OCI-LY3 (cell line): ENCODE data around the gene RAB37.

ENCODE experiments used
- H2AFZ ChIP-seq: fragments of 200-600, 300-600 bp; shearing (Covaris generic); 2 replicates; pipeline ENCODE4 v1.6.0; 2014; ENCODE audit warnings: antibody characterized with exemption, low read depth, low read length
- H3K27ac ChIP-seq: fragments of 200-600, 300-600 bp; sonication (generic); 2 replicates; pipeline ENCODE4 v1.5.1; 2014; ENCODE audit warnings: mild to moderate bottlenecking, low read length, moderate library complexity, mixed read lengths
- H3K27me3 ChIP-seq: fragments of 200-600, 300-600 bp; sonication (generic); 2 replicates; pipeline ENCODE4 v1.6.1; 2014; ENCODE audit warnings: low read depth, low read length, mixed read lengths
- H3K36me3 ChIP-seq: fragments of 200-600, 300-600 bp; sonication (generic); replicated peaks from 2 replicates; pipeline ENCODE3; 2014; ENCODE audit warnings: low read depth, low read length, mixed read lengths
- H3K4me1 ChIP-seq: fragments of 300-600, 200-600 bp; sonication (generic); 2 replicates; pipeline ENCODE4 v1.6.1; 2014; ENCODE audit warnings: low read length, mixed read lengths
- H3K4me2 ChIP-seq: fragments of 200-600, 300-600 bp; sonication (generic); 2 replicates; pipeline ENCODE4 v1.6.1; 2014; ENCODE audit warnings: low read length, mixed read lengths
- H3K4me3 ChIP-seq: fragments of 300-600, 200-600 bp; sonication (generic); 2 replicates; pipeline ENCODE4 v1.5.1; 2014; ENCODE audit warnings: antibody characterized with exemption, mild to moderate bottlenecking, low read length, moderate library complexity
- H3K79me2 ChIP-seq: fragments of 300-600, 200-600 bp; shearing (Covaris generic); 2 replicates; pipeline ENCODE4 v1.6.1; 2014; ENCODE audit warnings: mild to moderate bottlenecking, low read length, mixed read lengths
- H3K9ac ChIP-seq: fragments of 300-600, 200-600 bp; shearing (Covaris generic); 2 replicates; pipeline ENCODE4 v1.6.0; 2014; ENCODE audit warnings: mild to moderate bottlenecking, low read length, moderate library complexity
- H3K9me3 ChIP-seq: fragments of 200-600, 300-600 bp; shearing (Covaris generic); 2 replicates; pipeline ENCODE4 v1.6.1; 2014; ENCODE audit warnings: low read length, mixed read lengths; ENCODE audit not compliant: insufficient read depth
- H4K20me1 ChIP-seq: fragments of 200-600, 300-600 bp; sonication (generic); 2 replicates; pipeline ENCODE4 v1.6.1; 2016; ENCODE audit warnings: low read length, mixed read lengths; ENCODE audit not compliant: insufficient read depth
- CTCF ChIP-seq: fragments of 200-600, 300-600 bp; sonication (generic); IDR thresholded peaks from 2 replicates; pipeline ENCODE4 v1.5.1; 2014; ENCODE audit warnings: antibody characterized with exemption, low read length, low read depth
- EZH2phosphoT487 ChIP-seq: fragments of 200-600 bp; shearing (Covaris generic); IDR thresholded peaks from 2 replicates; pipeline ENCODE4 v1.6.1; 2018; ENCODE audit warnings: antibody characterized with exemption, mixed run types, low read depth

The RAB37 gene

GRCh38 chr17:74760404-74761105 lies 23.5 kb downstream of the RAB37 start:
- Histone ChIP-seq H3K4me3 (no peak overlapping the region), H3K9ac (no peak overlapping the region), H4K20me1 (peaks cover 20% of the 10 kb centered on the region), H2AFZ (no peak overlapping the region), H3K27me3 (no peaks in the 10 kb centered on the region), H3K9me3 (no peaks in the 10 kb centered on the region), H3K4me2 (no peak overlapping the region), H3K79me2 (0 out of 2 replicates have a peak, but pooled peaks cover 3% of the 10 kb centered on the region), H3K27ac (no peak overlapping the region), H3K4me1 (no peaks in the 10 kb centered on the region), H3K36me3 (no peaks in the 10 kb centered on the region)
- TF ChIP-seq CTCF (no peak), EZH2phosphoT487 (no peak)

GRCh38 chr17:74761419-74761818 lies 24.4 kb downstream of the RAB37 start:
- Histone ChIP-seq H3K36me3 (no peaks in the 10 kb centered on the region), H3K9ac (no peak overlapping the region), H3K79me2 (0 out of 2 replicates have a peak, but pooled peaks cover 3% of the 10 kb centered on the region), H3K4me1 (no peaks in the 10 kb centered on the region), H3K4me3 (no peak overlapping the region), H3K27me3 (no peaks in the 10 kb centered on the region), H3K4me2 (no peak overlapping the region), H3K9me3 (no peaks in the 10 kb centered on the region), H3K27ac (no peak overlapping the region), H2AFZ (no peak overlapping the region), H4K20me1 (peaks cover 23% of the 10 kb centered on the region)
- TF ChIP-seq EZH2phosphoT487 (no peak), CTCF (no peak)

- peaks cover 23% of the 10 kb centered on the region for H4K20me1 ChIP-seq
- no peaks in the 10 kb centered on the region for H3K4me1 ChIP-seq
- no peak overlapping the region for H3K9ac ChIP-seq
- H3K4me3 ChIP-seq: no peak overlapping the region
- no peaks in the 10 kb centered on the region for H3K9me3 ChIP-seq
- no peak overlapping the region for H3K4me2 ChIP-seq
- no peaks in the 10 kb centered on the region for H3K79me2 ChIP-seq
- no peak overlapping the region for H3K27ac ChIP-seq
- H3K36me3 ChIP-seq: no peaks in the 10 kb centered on the region
- H3K27me3 ChIP-seq: no peaks in the 10 kb centered on the region
- TF ChIP-seq EZH2phosphoT487 (no peak), CTCF (no peak)
- no peak overlapping the region for H2AFZ ChIP-seq
These were observed 24.9 kb downstream of the RAB37 start for GRCh38 chr17:74761931-74762330.

- Histone ChIP-seq H3K9ac (no peak overlapping the region), H3K4me2 (no peak overlapping the region), H3K27ac (no peak overlapping the region)
These were observed 26.7 kb downstream of the RAB37 start for GRCh38 chr17:74763565-74764387.

More at GRCh38 chr17:74763565-74764387, 26.7 kb downstream of the RAB37 start:
- no peaks in the 10 kb centered on the region for H3K79me2 ChIP-seq
- H3K27me3 ChIP-seq: no peaks in the 10 kb centered on the region
- no peaks in the 10 kb centered on the region for H3K4me1 ChIP-seq
- TF ChIP-seq EZH2phosphoT487: no peak
- TF ChIP-seq CTCF: no peak
- no peaks in the 10 kb centered on the region for H3K36me3 ChIP-seq
- H3K9me3 ChIP-seq: no peaks in the 10 kb centered on the region
- peaks cover 20% of the 10 kb centered on the region for H4K20me1 ChIP-seq
- H3K4me3 ChIP-seq: no peak overlapping the region
- no peak overlapping the region for H2AFZ ChIP-seq
